HEK293T (cell line): ENCODE data around the gene FLRT3.

Source experiments
- ARNT ChIP-seq: fragments of 450-650 bp; IDR thresholded peaks from 2 replicates; pipeline ENCODE4 v1.6.1; 2017; ENCODE audit warnings: mild to moderate bottlenecking
- FOXK2 ChIP-seq: fragments of 450-650 bp; IDR thresholded peaks from 2 replicates; pipeline ENCODE4 v1.6.1; 2016; ENCODE audit warnings: mild to moderate bottlenecking
- PKNOX1 ChIP-seq: fragments of 450-650 bp; IDR thresholded peaks from 2 replicates; pipeline ENCODE4 v1.6.1; 2016
- TARDBP ChIP-seq: fragments of 450-650 bp; IDR thresholded peaks from 2 replicates; pipeline ENCODE4 v1.6.1; 2016
- ZNF384 ChIP-seq: fragments of 450-650 bp; IDR thresholded peaks from 2 replicates; pipeline ENCODE4 v1.6.1; 2016

GRCh38 chr20:14284443-14284842, 53.0 kb downstream of the FLRT3 start:
- no peak for TF ChIP-seq PKNOX1
- TF ChIP-seq FOXK2, result no peak
- TF ChIP-seq TARDBP, result no peak
- TF ChIP-seq ARNT, result no peak
- TF ChIP-seq ZNF384, result no peak
